ENCODE data around the gene RPP25L.

Gene RPP25L

GRCh38 chr9:34611251-34611810 is 566 bp downstream of the RPP25L start:
- no peak for DNase-seq (ENCODE audit: low spot score)

GRCh38 chr9:34610434-34611206 is 1.3 kb downstream of the RPP25L start:
- no peak for DNase-seq (ENCODE audit: low spot score)

GRCh38 chr9:34607331-34607730 is 4.6 kb downstream of the RPP25L start:
- DNase-seq (ENCODE audit: low spot score) = no peak

GRCh38 chr9:34606905-34607304 is 5.0 kb downstream of the RPP25L start:
- DNase-seq (ENCODE audit: low spot score) = no peak

- no peak for DNase-seq (ENCODE audit: low spot score)
Observed at GRCh38 chr9:34606190-34606589, 5.7 kb downstream of the RPP25L start.

GRCh38 chr9:34603610-34604231 is 8.2 kb downstream of the RPP25L start:
- DNase-seq (ENCODE audit: low spot score) = peak; percentile 86

GRCh38 chr9:34601937-34602573 is 9.8 kb downstream of the RPP25L start:
- no peak for DNase-seq (ENCODE audit: low spot score)

- DNase-seq (ENCODE audit: low spot score) = no peak
Observed at GRCh38 chr9:34600908-34601307, 11.0 kb downstream of the RPP25L start.

- DNase-seq (ENCODE audit: low spot score) = no peak
Observed at GRCh38 chr9:34599546-34599945, 12.4 kb downstream of the RPP25L start.

- no peak for DNase-seq (ENCODE audit: low spot score)
Observed at GRCh38 chr9:34594177-34594576, 17.7 kb downstream of the RPP25L start.

- DNase-seq (ENCODE audit: low spot score) = no peak
Observed at GRCh38 chr9:34592895-34593601, 18.8 kb downstream of the RPP25L start.

GRCh38 chr9:34591917-34592866 is 19.7 kb downstream of the RPP25L start:
- DNase-seq (ENCODE audit: low spot score) = no peak

- DNase-seq (ENCODE audit: low spot score) = peak; percentile 92
Observed at GRCh38 chr9:34591248-34591916, 20.5 kb downstream of the RPP25L start.

- peak; percentile 62 for DNase-seq (ENCODE audit: low spot score)
Observed at GRCh38 chr9:34590381-34591247, 21.3 kb downstream of the RPP25L start.

- DNase-seq (ENCODE audit: low spot score) = peak; percentile 85
Observed at GRCh38 chr9:34589636-34590380, 22.1 kb downstream of the RPP25L start, which contains the start of gene CNTFR. Gene CNTFR, minus strand, starts transcription at chr9:34589724. Its CDS starts 20,743 bp downstream, at chr9:34568981.

- no peak for DNase-seq (ENCODE audit: low spot score)
Observed at GRCh38 chr9:34588671-34589635, 22.9 kb downstream of the RPP25L start.

GRCh38 chr9:34587271-34587670 is 24.6 kb downstream of the RPP25L start:
- no peak for DNase-seq (ENCODE audit: low spot score)

Data from D341Med (cell line).